Stimulated activated CD8-positive, alpha-beta memory T cell treated with anti-CD3 and anti-CD28 coated beads, Interleukin-7, amount 100 ng/mL, for 24 hours (primary cell): ENCODE results near the gene SNX13.

Experiments
- DNase-seq: peaks from one replicate; pipeline ENCODE4 v3.0.0-alpha.2; 2020; ENCODE audit warnings: low read depth

SNX13 gene

DNA sequence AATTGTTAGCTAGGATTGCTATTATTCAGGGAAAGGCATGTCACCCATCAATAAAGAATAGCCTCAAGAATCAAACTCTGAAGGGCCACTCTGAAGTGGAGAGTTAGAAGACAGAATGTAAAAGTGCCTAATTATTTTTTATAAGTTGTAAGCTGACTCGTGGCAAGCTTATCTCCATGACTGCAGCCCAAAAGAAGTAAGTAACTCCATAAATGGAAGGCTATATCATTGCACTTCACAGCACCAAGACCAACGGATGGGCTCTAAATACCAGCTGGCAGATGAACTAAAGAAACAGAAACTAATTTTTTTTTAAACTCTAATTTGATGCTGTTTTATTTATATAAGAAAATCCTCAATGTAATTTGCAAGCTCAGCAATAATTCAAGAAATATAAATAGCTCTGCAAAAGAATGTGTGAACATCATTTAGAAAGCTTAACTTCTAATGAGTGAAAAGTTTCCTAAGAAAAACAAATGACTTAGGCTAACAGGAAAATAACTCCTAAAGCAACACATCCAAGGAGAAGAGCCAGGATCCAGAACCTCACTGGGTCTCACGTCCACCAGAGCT, 165.5 kb downstream of the SNX13 start:
- DNase-seq, result no peak

GRCh38 chr7:17774248-17774647, 166.0 kb downstream of the SNX13 start:
- DNase-seq, result no peak

- no peak for DNase-seq
Measured at GRCh38 chr7:17773289-17773626, 167.0 kb downstream of the SNX13 start.

GRCh38 chr7:17772581-17773288, 167.6 kb downstream of the SNX13 start:
- DNase-seq, result no peak

GRCh38 chr7:17771901-17772408, 168.3 kb downstream of the SNX13 start:
- DNase-seq, result no peak

DNA sequence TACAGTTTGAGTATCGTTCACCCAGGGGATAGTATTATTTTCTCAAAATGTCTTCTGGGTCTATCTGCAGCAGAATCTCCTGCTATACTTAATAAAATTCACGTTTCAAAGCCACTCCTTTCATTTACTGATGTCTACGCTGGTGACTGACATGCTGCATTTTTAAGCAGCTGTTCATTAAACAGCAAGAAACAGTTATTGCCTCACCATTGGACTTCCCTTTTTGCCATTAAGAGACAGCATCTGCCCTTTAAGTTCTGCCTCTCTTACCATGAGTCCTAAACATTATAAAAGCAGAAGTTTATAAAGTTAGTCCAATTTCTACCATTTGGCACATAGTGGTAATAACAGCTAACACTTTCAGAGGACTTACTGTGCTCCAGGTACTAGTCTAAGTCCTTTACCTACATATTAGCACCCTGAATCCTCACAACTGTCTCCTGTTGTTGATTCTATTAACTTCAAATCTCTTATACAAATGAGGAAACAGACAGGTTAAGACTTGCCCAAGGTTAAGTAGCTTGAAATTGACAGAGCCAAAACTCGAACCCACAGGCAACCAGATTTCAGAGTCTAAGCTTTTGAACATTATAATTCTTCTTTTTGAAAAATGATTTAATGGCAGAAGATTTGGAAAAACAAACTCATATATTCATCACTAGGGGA, 169.5 kb downstream of the SNX13 start:
- DNase-seq, result no peak

- peak; percentile 10 for DNase-seq
Measured at GRCh38 chr7:17769918-17770317, 170.4 kb downstream of the SNX13 start.

GRCh38 chr7:17758008-17758407, 182.3 kb downstream of the SNX13 start:
- no peak for DNase-seq

DNA sequence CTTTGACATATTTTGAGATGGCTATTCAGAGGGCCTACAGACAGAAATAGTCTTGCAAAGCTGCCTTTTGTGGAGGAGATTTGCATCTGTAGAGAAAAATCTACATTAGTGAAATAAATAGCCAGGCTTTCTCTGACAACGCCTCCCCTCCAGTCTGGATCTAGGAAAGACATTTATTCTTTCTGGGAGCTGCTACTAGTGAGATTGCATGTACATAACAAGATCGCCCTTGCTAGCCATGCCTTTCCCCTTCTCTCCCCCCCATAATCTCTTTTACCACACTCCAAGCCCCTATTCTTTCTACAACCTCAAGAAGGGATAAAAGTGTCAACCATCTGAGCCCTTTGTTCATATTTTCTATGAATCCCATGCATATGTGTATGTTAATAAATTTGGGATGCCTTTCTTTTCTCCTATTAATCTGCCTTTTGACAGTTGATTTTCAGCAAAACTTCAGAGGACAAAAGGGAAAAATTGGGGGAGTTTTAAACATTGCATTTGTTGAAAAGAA, 194.2 kb downstream of the SNX13 start:
- DNase-seq, result no peak

DNA sequence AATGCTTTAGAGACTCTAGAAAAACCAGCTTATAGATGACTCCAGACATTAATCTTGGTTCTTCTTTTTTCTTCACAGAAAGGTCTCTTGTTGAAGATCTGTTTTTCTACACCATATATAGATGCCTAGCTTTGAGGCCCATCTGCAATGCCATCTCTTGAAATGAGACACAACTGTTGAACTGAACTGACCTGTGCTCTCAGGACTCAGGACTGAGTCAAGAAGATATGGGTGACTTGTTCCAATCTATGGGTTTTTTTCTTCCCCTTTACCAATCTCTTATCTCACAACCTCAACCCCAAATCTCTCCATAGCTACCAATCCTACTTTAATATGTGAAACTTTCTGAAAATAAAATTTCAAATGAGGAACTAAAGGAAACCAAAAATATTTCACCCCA, 194.7 kb downstream of the SNX13 start:
- no peak for DNase-seq

- DNase-seq, result no peak
Measured at GRCh38 chr7:17743316-17743715, 197.0 kb downstream of the SNX13 start.

DNA sequence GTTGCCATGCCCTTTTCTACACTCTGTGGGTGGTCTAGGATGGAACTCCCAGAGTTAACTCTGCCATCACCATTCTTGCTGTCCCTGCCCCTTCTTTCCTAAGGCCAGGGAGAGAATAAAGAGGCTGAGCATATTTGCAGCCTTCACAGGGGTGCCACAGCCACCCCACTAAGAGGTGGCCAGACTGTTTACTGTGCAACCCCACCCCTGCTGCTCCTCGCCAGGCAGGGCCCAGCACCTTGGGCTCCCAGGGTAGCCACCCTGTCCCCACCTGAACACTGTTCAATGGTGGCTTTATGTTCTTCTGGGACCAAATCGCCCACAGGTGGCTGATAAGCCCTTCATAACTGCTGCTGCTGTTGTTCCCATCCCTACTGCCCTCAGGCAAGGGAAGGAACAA, 198.9 kb downstream of the SNX13 start:
- no peak for DNase-seq
